ENCODE data around the gene ZC3H7A.

Gene ZC3H7A

GRCh38 chr16:11711662-11712061, 85.4 kb downstream of the ZC3H7A start:
- Histone ChIP-seq H2BK12ac (ENCODE audit: low read length) (no peak overlapping the region), H2AFZ (ENCODE audit: low read length) (no peak overlapping the region), H3K79me1 (ENCODE audit: low read depth, low read length) (no peaks in the 10 kb centered on the region), H3K18ac (ENCODE audit: low read length) (no peak overlapping the region), H3K14ac (ENCODE audit: low read length) (no peak overlapping the region), H3K27ac (replicated peaks; ENCODE audit: low read length) (no peak overlapping the region), H3K4me3 (ENCODE audit: low read length in 2 of 2) (no peak overlapping the region), H3K4me1 (ENCODE audit: control insufficient read depth in 2 of 2, insufficient read depth in 1 of 2, low read depth in 1 of 2, low read length in 2 of 2) (no peaks in the 10 kb centered on the region), H2BK15ac (ENCODE audit: low read length) (no peak overlapping the region), H3K9ac (ENCODE audit: low read depth, low read length, poor library complexity) (no peak overlapping the region), H3K4me2 (ENCODE audit: insufficient read depth, low read length, poor library complexity, severe bottlenecking) (no peak overlapping the region), H2BK120ac (ENCODE audit: low read depth, low read length) (no peak overlapping the region), H4K91ac (ENCODE audit: low read depth, low read length, poor library complexity) (no peak overlapping the region), H3K36me3 (replicated peaks in 1 of 2; ENCODE audit: control insufficient read depth in 2 of 2, insufficient read depth in 2 of 2, low read length in 2 of 2) (peaks cover 2 to 63% of the 10 kb centered on the region in 2 donors), H4K8ac (ENCODE audit: low read depth, low read length) (no peak overlapping the region), H2BK5ac (ENCODE audit: low read length) (no peak overlapping the region), H2AK5ac (ENCODE audit: low read depth, low read length) (no peak overlapping the region), H3K23ac (ENCODE audit: low read depth, low read length, poor library complexity) (no peak overlapping the region), H3K4ac (ENCODE audit: low read length) (no peak overlapping the region), H3K27me3 (ENCODE audit: control insufficient read depth in 3 of 3, insufficient read depth in 3 of 3, low read depth in 1 of 3, low read length in 3 of 3) (no peaks in the 10 kb centered on the region), H3K9me3 (replicated peaks in 1 of 2; ENCODE audit: control insufficient read depth in 2 of 2, insufficient read depth in 1 of 2, low read depth in 1 of 2, low read length in 2 of 2) (no peaks in the 10 kb centered on the region)
- no CpG with 5 or more reads among the region's 4 CpGs for WGBS, 2 donors (ENCODE audit: extremely low coverage in 2 of 2, insufficient read length in 2 of 2, insufficient replicate concordance in 1 of 2)
- no peak for DNase-seq (ENCODE audit: low spot score)

- Histone ChIP-seq H2BK15ac (ENCODE audit: low read length) (no peak overlapping the region), H3K4ac (ENCODE audit: low read length) (no peak overlapping the region), H3K9me3 (replicated peaks in 1 of 2; ENCODE audit: control insufficient read depth in 2 of 2, insufficient read depth in 1 of 2, low read depth in 1 of 2, low read length in 2 of 2) (no peaks in the 10 kb centered on the region), H4K8ac (ENCODE audit: low read depth, low read length) (no peak overlapping the region), H3K9ac (ENCODE audit: low read depth, low read length, poor library complexity) (no peak overlapping the region), H2AK5ac (ENCODE audit: low read depth, low read length) (no peak overlapping the region), H3K18ac (ENCODE audit: low read length) (no peak overlapping the region), H2BK120ac (ENCODE audit: low read depth, low read length) (no peak overlapping the region), H3K27me3 (ENCODE audit: control insufficient read depth in 3 of 3, insufficient read depth in 3 of 3, low read depth in 1 of 3, low read length in 3 of 3) (no peaks in the 10 kb centered on the region), H4K91ac (ENCODE audit: low read depth, low read length, poor library complexity) (no peak overlapping the region), H3K4me1 (ENCODE audit: control insufficient read depth in 2 of 2, insufficient read depth in 1 of 2, low read depth in 1 of 2, low read length in 2 of 2) (no peaks in the 10 kb centered on the region), H3K4me3 (ENCODE audit: low read length in 2 of 2) (no peak overlapping the region), H2BK5ac (ENCODE audit: low read length) (no peak overlapping the region), H3K14ac (ENCODE audit: low read length) (no peak overlapping the region), H3K27ac (replicated peaks; ENCODE audit: low read length) (no peak overlapping the region), H3K36me3 (replicated peaks in 1 of 2; ENCODE audit: control insufficient read depth in 2 of 2, insufficient read depth in 2 of 2, low read length in 2 of 2) (peaks cover 0 to 51% of the 10 kb centered on the region in 2 donors), H2AFZ (ENCODE audit: low read length) (no peak overlapping the region), H3K4me2 (ENCODE audit: insufficient read depth, low read length, poor library complexity, severe bottlenecking) (no peak overlapping the region), H3K79me1 (ENCODE audit: low read depth, low read length) (peaks cover 2% of the 10 kb centered on the region), H2BK12ac (ENCODE audit: low read length) (no peak overlapping the region), H3K23ac (ENCODE audit: low read depth, low read length, poor library complexity) (no peak overlapping the region)
- DNase-seq (ENCODE audit: low spot score) = no peak
- no CpG with 5 or more reads among the region's 1 CpG for WGBS, 2 donors (ENCODE audit: extremely low coverage in 2 of 2, insufficient read length in 2 of 2, insufficient replicate concordance in 1 of 2)
Observed at GRCh38 chr16:11708421-11708820, 88.6 kb downstream of the ZC3H7A start.

- Histone ChIP-seq H2BK5ac (ENCODE audit: low read length) (no peak overlapping the region), H4K91ac (ENCODE audit: low read depth, low read length, poor library complexity) (no peak overlapping the region), H3K18ac (ENCODE audit: low read length) (no peak overlapping the region), H4K8ac (ENCODE audit: low read depth, low read length) (no peak overlapping the region), H2BK12ac (ENCODE audit: low read length) (no peak overlapping the region), H3K4me2 (ENCODE audit: insufficient read depth, low read length, poor library complexity, severe bottlenecking) (no peak overlapping the region), H3K27ac (replicated peaks; ENCODE audit: low read length) (no peak overlapping the region), H3K4me1 (ENCODE audit: control insufficient read depth in 2 of 2, insufficient read depth in 1 of 2, low read depth in 1 of 2, low read length in 2 of 2) (no peaks in the 10 kb centered on the region), H3K79me1 (ENCODE audit: low read depth, low read length) (peaks cover 2% of the 10 kb centered on the region), H3K9ac (ENCODE audit: low read depth, low read length, poor library complexity) (no peak overlapping the region), H3K14ac (ENCODE audit: low read length) (no peak overlapping the region), H3K9me3 (replicated peaks in 1 of 2; ENCODE audit: control insufficient read depth in 2 of 2, insufficient read depth in 1 of 2, low read depth in 1 of 2, low read length in 2 of 2) (no peaks in the 10 kb centered on the region), H3K23ac (ENCODE audit: low read depth, low read length, poor library complexity) (no peak overlapping the region), H2BK15ac (ENCODE audit: low read length) (no peak overlapping the region), H3K4me3 (ENCODE audit: low read length in 2 of 2) (no peak overlapping the region), H3K27me3 (ENCODE audit: control insufficient read depth in 3 of 3, insufficient read depth in 3 of 3, low read depth in 1 of 3, low read length in 3 of 3) (no peaks in the 10 kb centered on the region), H2AK5ac (ENCODE audit: low read depth, low read length) (no peak overlapping the region), H3K36me3 (replicated peaks in 1 of 2; ENCODE audit: control insufficient read depth in 2 of 2, insufficient read depth in 2 of 2, low read length in 2 of 2) (peaks cover 2 to 50% of the 10 kb centered on the region in 2 donors), H2AFZ (ENCODE audit: low read length) (no peak overlapping the region), H3K4ac (ENCODE audit: low read length) (no peak overlapping the region), H2BK120ac (ENCODE audit: low read depth, low read length) (no peak overlapping the region)
- no CpG with 5 or more reads among the region's 4 CpGs for WGBS, 2 donors (ENCODE audit: extremely low coverage in 2 of 2, insufficient read length in 2 of 2, insufficient replicate concordance in 1 of 2)
- DNase-seq (ENCODE audit: low spot score) = no peak
Observed at GRCh38 chr16:11707679-11708197, 89.3 kb downstream of the ZC3H7A start.

GRCh38 chr16:11706180-11706742, 90.8 kb downstream of the ZC3H7A start:
- Histone ChIP-seq H3K4me1 (ENCODE audit: control insufficient read depth in 2 of 2, insufficient read depth in 1 of 2, low read depth in 1 of 2, low read length in 2 of 2) (no peaks in the 10 kb centered on the region), H2BK5ac (ENCODE audit: low read length) (no peak overlapping the region), H3K9me3 (replicated peaks in 1 of 2; ENCODE audit: control insufficient read depth in 2 of 2, insufficient read depth in 1 of 2, low read depth in 1 of 2, low read length in 2 of 2) (no peaks in the 10 kb centered on the region), H2BK120ac (ENCODE audit: low read depth, low read length) (no peak overlapping the region), H3K4ac (ENCODE audit: low read length) (no peak overlapping the region), H3K9ac (ENCODE audit: low read depth, low read length, poor library complexity) (peak overlapping the region; percentile 25), H3K14ac (ENCODE audit: low read length) (no peak overlapping the region), H2BK15ac (ENCODE audit: low read length) (no peak overlapping the region), H4K8ac (ENCODE audit: low read depth, low read length) (no peak overlapping the region), H2AFZ (ENCODE audit: low read length) (no peak overlapping the region), H3K27ac (replicated peaks; ENCODE audit: low read length) (no peak overlapping the region), H3K27me3 (ENCODE audit: control insufficient read depth in 3 of 3, insufficient read depth in 3 of 3, low read depth in 1 of 3, low read length in 3 of 3) (no peaks in the 10 kb centered on the region), H3K36me3 (replicated peaks in 1 of 2; ENCODE audit: control insufficient read depth in 2 of 2, insufficient read depth in 2 of 2, low read length in 2 of 2) (peaks cover 3 to 38% of the 10 kb centered on the region in 2 donors), H2AK5ac (ENCODE audit: low read depth, low read length) (no peak overlapping the region), H3K4me3 (ENCODE audit: low read length in 2 of 2) (no peak overlapping the region), H3K79me1 (ENCODE audit: low read depth, low read length) (peaks cover 2% of the 10 kb centered on the region), H3K23ac (ENCODE audit: low read depth, low read length, poor library complexity) (no peak overlapping the region), H2BK12ac (ENCODE audit: low read length) (no peak overlapping the region), H3K4me2 (ENCODE audit: insufficient read depth, low read length, poor library complexity, severe bottlenecking) (no peak overlapping the region), H3K18ac (ENCODE audit: low read length) (no peak overlapping the region), H4K91ac (ENCODE audit: low read depth, low read length, poor library complexity) (no peak overlapping the region)
- DNase-seq (ENCODE audit: low spot score) = no peak
- no CpG with 5 or more reads among the region's 5 CpGs for WGBS, 2 donors (ENCODE audit: extremely low coverage in 2 of 2, insufficient read length in 2 of 2, insufficient replicate concordance in 1 of 2)
